ENCODE results near the gene ORAI2. TPM values are rescaled to one million over a fixed set of nuclear protein-coding genes. Genes with fewer than 3 reads are reported as not detected.

Gene ORAI2
- total RNA-seq, 4 donors from 2014 or later: 6.2 to 16.0 (median 12.3) TPM

- no peak for TF ChIP-seq POLR2AphosphoS5 (IDR thresholded peaks at IDR 0.05)
- TF ChIP-seq EP300 (IDR thresholded peaks at IDR 0.05): no peak
- TF ChIP-seq POLR2A (IDR thresholded peaks at IDR 0.05; ENCODE audit: low read depth): no peak
- no peak for TF ChIP-seq CTCF (IDR thresholded peaks at IDR 0.05)
- H3K27ac ChIP-seq (replicated peaks in 1 of 4): no peak overlapping the region
- 77% methylated on average over 2 of the region's 11 CpGs for WGBS
- intact Hi-C loops (cut with DNase I): no loop called here
- H3K4me1 ChIP-seq: no peaks in the 10 kb centered on the region
- peaks cover 20 to 51% (median 49%) of the 10 kb centered on the region in 4 donors for H3K36me3 ChIP-seq
- H3K27me3 ChIP-seq: no peaks in the 10 kb centered on the region
- DNase-seq (ENCODE audit: extremely low spot score): no peak
- no peaks in the 10 kb centered on the region for H3K9me3 ChIP-seq
- H3K4me3 ChIP-seq: no peak overlapping the region
These were observed 22.2 kb downstream of the ORAI2 start for GRCh38 chr7:102455596-102455995.

DNA sequence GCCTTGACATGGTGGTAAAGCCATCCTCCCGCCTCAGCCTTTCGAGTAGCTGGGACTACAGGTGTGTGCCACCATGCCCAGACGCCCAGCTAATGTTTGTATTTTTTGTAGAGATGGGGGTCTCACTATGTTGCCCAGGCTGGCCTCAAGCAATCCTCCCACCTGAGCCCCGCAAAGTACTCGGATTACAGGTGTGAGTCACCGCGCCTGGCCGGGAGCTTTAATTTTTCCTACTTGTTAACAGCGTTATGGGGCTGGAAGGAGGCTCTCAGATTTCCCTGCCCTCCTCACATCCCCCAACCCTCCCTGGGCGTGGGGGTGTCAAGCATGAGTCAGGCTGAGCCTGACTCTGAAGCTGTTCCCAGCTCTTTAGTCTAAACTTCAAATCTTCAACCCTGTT is 23.0 kb downstream of the ORAI2 start:
- WGBS: 77% methylated on average over 10 of the region's 10 CpGs
- Histone ChIP-seq H3K36me3 (peaks cover 20 to 51% (median 49%) of the 10 kb centered on the region in 4 donors), H3K9me3 (no peaks in the 10 kb centered on the region), H3K27ac (replicated peaks in 1 of 4) (no peak overlapping the region), H3K27me3 (no peaks in the 10 kb centered on the region), H3K4me3 (no peak overlapping the region), H3K4me1 (no peaks in the 10 kb centered on the region)
- TF ChIP-seq POLR2AphosphoS5 (IDR thresholded peaks at IDR 0.05): no peak
- TF ChIP-seq POLR2A (IDR thresholded peaks at IDR 0.05; ENCODE audit: low read depth): no peak
- no peak for TF ChIP-seq EP300 (IDR thresholded peaks at IDR 0.05)
- no peak for TF ChIP-seq CTCF (IDR thresholded peaks at IDR 0.05)
- intact Hi-C loops (cut with DNase I): no loop called here
- no peak for DNase-seq (ENCODE audit: extremely low spot score)

DNA sequence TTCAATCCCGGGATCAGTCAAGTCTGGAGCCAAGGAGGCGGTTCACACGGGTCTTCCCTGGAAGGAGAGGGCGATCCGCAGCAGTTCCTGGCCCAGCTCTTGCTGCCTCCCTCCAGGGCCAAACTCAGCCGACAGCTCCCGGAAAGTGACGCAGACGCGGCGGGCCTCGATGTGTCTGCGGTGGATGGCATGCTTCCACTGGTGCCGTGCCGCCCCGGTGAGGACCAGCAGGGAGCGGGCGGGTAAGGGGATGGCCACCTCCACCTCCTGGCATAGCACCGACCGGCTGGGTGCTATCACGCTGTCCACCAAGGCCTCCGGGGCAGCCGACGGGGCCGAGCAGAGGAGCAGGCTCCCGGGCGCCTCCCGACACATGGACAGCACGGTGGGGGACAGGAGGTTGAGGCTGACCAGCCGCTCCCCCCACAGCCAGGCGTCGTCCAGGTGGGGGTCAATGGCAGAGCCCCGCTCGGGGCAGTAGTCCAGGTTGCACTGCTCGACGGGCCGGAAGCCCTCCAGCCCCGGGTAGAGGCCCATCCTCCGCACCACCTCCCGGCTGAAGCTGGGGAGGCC is 24.1 kb downstream of the ORAI2 start:
- no peaks in the 10 kb centered on the region for H3K9me3 ChIP-seq
- intact Hi-C loops (cut with DNase I): no loop called here

DNA sequence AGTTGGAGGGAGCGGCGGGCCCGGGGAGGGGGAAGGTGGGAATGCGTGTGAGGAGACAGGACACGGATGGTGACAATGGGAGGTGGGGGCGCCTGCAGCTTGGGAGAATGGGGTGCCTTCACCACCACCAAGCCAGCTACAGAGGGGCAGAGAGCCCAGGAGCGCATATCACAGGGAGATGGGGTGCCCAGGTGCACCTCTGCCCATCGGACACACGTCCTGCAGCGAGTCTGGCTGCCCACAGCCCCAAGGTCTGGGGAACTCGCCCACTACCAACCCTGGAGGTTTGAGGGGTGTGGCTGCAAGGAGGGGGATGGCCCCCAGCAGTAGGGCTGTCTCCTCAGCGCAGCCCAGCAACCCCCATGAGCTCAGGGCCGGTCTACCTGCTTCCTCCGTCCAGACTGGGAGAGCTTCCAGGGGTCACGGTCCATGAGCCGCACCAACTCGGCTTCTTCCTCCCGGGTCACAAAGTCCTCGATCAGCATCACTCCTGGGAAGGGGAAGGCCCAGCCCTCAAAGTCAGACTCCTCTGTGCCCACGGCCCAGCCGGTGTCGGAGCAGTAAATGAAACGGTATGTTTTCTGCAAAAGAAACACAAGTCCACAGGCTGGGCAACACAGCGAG is 26.0 kb downstream of the ORAI2 start:
- no peaks in the 10 kb centered on the region for H3K27me3 ChIP-seq
- DNase-seq (ENCODE audit: extremely low spot score): no peak
- H3K36me3 ChIP-seq: peaks cover 20 to 51% (median 49%) of the 10 kb centered on the region in 4 donors
- no peak overlapping the region for H3K27ac ChIP-seq (replicated peaks in 1 of 4)
- intact Hi-C loops (cut with DNase I): no loop called here
- H3K4me1 ChIP-seq: peaks cover 11 to 27% (median 20%) of the 10 kb centered on the region in 4 donors
- no peak overlapping the region for H3K4me3 ChIP-seq
- no peaks in the 10 kb centered on the region for H3K9me3 ChIP-seq
- 92% methylated on average over 24 of the region's 24 CpGs for WGBS
- TF ChIP-seq POLR2AphosphoS5 (IDR thresholded peaks at IDR 0.05) (no peak), POLR2A (IDR thresholded peaks at IDR 0.05; ENCODE audit: low read depth) (no peak), CTCF (IDR thresholded peaks at IDR 0.05) (no peak), EP300 (IDR thresholded peaks at IDR 0.05) (no peak)

More for the DNA sequence above, 24.1 kb downstream of the ORAI2 start:
- H3K4me1 ChIP-seq: peaks cover 0 to 8% (median 3%) of the 10 kb centered on the region in 4 donors
- H3K27ac ChIP-seq (replicated peaks in 1 of 4): no peak overlapping the region
- DNase-seq (ENCODE audit: extremely low spot score): no peak
- WGBS: 93% methylated on average over 14 of the region's 40 CpGs
- TF ChIP-seq POLR2A (IDR thresholded peaks at IDR 0.05; ENCODE audit: low read depth): no peak
- TF ChIP-seq CTCF (IDR thresholded peaks at IDR 0.05): no peak
- no peak for TF ChIP-seq POLR2AphosphoS5 (IDR thresholded peaks at IDR 0.05)
- TF ChIP-seq EP300 (IDR thresholded peaks at IDR 0.05): no peak
- no peak overlapping the region for H3K4me3 ChIP-seq
- no peaks in the 10 kb centered on the region for H3K27me3 ChIP-seq
- peaks cover 20 to 51% (median 49%) of the 10 kb centered on the region in 4 donors for H3K36me3 ChIP-seq
